GM21825 (cell line): ENCODE measurements around the gene DIPK1A.

Experiments
- ATAC-seq: cut with Tn5 transposase; IDR thresholded peaks from one replicate; pipeline ENCODE4 v1.9.1; 2021; ENCODE audit warnings: mild to moderate bottlenecking, moderate library complexity; ENCODE audit not compliant: unreplicated experiment

DIPK1A gene

DNA sequence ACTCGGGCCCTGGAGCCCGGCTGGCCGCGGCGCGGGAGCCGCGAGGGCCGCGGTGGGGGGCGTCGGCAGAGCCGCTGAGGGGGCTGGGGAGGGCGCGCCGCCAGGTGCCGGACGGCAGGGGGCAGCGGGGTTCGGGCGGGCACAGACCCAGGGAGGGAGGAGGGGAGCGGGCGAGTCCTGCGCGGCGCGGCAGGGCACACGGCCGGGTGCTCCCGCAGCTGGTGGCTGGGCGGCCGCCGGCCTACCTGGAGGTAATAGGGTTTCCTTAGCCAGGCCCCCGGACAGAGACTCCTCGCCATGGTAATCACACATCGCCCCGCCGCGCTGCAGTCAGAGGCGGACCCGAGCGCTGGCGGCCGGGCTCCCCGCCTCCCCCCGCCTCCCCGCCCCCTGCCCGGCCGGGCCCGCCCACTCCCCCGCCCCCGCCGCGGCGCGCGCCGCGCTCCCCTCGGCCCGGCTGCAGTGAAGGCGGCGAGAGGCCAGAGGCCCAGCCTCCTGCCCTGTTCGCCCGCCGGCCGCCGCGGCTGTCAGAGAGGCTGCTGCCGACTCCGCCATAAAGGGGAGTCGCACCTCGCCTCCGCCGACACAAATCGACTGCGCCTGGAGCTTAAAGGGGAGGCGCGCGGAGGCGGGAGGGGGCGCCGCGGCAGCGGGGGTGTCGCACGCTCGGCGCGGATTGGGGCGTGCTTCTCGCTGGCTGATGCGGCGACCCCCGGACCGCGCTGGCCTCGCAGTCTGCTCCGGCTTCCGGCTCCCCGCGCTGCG lies at the start of gene DIPK1A:
Gene DIPK1A, minus strand, starts transcription at position 332 of the 765 bp plus-strand sequence. Its CDS starts 33 bp downstream, at position 299.
- ATAC-seq, result peak; percentile 39

GRCh38 chr1:93007941-93008577 lies 46.8 kb upstream of the DIPK1A start:
- no peak for ATAC-seq

GRCh38 chr1:93005252-93005598 lies 44.0 kb upstream of the DIPK1A start:
- ATAC-seq, result no peak

DNA sequence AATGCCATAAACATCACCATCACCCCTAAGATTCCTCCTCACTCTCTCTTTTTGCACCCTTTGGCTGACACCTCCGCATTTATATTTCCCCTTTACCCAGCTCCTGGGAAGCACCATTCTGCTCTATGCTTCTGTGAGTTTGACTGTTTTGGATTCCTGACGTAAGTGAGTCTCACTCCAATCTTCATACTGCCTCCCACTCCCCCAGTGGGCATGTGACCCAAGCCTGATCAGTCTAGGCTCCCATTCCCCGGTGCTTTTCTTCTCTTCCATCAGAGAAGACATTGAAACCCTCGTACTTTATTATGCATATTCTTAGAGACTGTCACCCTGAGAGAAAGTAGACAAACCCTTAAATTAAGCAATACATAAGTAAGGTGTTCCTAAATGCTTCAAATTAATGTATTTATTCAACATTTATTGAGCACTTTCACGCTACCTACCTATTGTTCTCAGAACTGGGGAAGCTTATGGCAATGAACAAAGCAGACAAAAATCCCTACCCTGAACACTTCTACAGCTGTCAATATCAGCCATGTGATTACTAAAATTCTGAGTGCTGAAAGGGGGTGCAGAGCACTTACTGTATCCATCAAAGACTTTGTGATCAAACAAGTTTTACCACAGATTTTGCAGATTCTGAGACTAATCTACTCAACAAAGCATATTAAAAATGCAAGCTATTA lies 43.4 kb upstream of the DIPK1A start:
- no peak for ATAC-seq

- ATAC-seq, result no peak
Observed at GRCh38 chr1:93003981-93004380, 42.7 kb upstream of the DIPK1A start.

- ATAC-seq, result no peak
Observed at GRCh38 chr1:93002781-93003180, 41.5 kb upstream of the DIPK1A start.

GRCh38 chr1:93001893-93002292 lies 40.6 kb upstream of the DIPK1A start:
- no peak for ATAC-seq

DNA sequence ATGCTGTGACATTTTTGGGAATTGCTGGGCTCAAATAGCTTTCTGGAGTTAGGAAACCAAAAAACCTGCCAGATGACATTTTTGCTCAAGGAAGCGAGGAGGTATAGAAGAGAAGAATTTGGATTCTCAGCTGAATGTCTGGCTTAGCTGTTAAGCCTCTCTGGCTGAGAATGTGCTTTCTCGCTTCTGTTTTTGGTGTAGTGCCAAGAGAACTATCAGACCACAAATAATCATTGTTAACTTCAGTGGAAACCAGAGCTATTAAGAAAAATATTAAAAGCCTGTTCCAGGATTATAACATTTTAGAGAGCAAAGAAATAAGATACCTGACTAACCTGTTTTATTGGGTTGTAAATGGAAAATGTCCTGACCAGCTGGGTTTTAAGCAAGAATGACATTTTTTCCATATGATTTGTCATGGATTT lies 39.5 kb upstream of the DIPK1A start:
- no peak for ATAC-seq

GRCh38 chr1:93000291-93000690 lies 39.0 kb upstream of the DIPK1A start:
- ATAC-seq, result no peak

- ATAC-seq, result no peak
Observed at GRCh38 chr1:92998821-92999220, 37.6 kb upstream of the DIPK1A start.

DNA sequence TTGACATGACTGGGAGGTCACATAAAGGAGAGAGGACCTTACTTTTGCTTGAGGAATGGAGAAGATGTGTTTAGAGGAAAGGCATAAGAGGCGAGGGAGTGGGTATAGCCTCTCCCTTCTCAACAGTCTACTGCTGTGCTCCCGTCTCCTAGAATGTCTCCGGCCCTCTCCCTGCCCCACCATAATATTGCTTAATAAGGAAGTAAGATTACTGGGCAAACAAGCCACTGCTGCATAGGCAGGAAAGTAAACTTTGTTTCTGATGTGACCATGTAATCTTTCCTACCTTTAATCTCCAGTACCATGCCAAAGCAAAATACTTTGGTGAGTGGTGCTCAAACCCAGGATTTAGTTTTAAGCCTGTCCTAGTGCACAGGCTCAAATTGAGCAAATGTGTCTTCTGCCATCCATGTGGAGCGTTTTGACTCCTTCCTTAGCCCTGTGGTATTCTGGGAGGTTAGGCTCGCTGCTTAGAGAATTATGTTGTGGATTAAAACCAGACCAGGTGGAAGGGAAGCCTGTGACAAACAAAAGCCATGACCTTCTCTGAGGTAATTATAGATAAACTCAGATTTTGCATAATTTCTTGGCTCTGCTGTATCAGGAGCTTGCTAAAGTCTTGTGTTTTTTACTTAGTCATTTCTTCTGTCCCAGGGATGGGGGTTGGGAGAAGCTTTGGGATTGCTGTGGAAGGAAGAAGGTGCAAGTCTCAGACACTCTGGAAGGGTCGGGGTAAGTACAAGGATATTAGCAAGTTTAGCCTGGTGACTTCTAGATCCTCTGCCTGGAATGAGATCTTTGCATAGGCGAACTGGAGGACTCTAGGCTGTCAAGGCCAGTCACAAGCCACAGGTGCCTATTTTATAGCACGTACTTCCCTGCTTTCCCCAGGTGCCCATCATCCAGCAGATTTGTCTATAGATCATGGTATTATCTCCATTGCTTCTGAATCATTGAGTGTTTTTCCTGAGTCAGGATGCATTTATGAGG lies 34.5 kb upstream of the DIPK1A start:
- no peak for ATAC-seq

DNA sequence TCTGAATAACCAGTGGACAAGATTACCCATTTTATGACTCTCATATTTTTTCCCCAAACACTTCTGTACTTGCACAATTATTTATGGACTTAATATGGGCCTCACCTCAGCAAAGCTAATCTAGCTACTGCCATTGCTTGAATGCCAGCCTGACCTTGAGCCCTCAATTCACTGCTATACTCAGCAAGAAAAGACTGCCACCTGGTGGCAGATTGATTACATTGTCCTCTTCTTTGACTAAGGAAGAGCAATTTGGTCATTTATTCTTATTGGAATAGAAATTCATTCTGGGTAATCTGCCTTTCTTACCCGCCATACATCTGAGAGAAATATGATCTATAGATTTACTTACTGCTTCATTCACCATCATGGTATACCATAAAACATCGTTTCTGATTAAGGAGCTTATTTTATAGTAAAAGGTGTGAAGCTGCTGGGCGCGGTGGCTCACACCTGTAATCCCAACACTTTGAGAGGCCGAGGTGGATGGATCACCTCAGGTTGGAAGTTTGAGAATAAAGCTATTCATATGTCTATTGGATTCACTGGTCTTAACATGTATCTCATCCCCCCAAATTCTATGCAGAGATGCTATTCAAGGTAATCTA lies 32.9 kb upstream of the DIPK1A start:
- peak; percentile 74 for ATAC-seq

DNA sequence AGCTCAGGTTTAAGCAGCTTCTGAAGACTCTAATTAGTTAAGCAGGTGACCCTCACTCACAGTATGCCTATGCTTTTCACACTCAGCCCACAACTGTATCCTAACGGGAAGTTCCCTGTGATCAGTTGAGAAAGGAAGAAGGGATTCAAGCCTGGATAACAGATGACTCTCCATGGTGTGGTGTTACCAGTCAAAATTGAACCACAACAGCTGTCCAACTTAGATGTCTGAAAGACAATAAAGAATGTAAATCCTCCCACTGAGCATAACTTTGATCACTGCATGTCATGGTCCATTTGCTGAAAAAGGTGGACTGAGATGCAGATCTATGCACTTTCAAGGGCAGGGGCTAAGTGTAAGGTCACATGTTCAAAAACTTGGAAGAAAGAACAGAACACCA lies 32.3 kb upstream of the DIPK1A start:
- no peak for ATAC-seq

GRCh38 chr1:92992877-92993276 lies 31.6 kb upstream of the DIPK1A start:
- ATAC-seq, result no peak

- ATAC-seq, result no peak
Observed at GRCh38 chr1:92992054-92992453, 30.8 kb upstream of the DIPK1A start.

DNA sequence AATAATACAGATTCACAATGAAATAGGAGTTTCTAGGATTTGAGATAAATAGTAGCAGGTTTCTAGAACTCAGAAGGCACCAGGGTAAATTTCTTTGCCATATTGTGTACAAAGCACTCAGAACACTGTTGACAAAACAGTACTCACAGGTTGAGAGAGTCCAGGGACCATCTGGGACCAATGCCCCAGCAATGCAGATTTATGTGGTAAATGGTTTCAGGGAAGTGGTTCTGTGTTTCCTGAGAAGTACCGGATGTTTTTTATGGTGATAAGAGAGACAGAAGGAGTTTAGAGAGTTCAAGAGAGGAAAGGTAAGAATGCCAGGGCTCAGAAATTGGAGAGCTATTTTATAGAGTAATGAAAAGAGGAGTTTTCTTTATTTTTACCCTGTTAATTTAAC lies 29.6 kb upstream of the DIPK1A start:
- ATAC-seq, result no peak

GRCh38 chr1:92989936-92990583 lies 28.8 kb upstream of the DIPK1A start:
- no peak for ATAC-seq

DNA sequence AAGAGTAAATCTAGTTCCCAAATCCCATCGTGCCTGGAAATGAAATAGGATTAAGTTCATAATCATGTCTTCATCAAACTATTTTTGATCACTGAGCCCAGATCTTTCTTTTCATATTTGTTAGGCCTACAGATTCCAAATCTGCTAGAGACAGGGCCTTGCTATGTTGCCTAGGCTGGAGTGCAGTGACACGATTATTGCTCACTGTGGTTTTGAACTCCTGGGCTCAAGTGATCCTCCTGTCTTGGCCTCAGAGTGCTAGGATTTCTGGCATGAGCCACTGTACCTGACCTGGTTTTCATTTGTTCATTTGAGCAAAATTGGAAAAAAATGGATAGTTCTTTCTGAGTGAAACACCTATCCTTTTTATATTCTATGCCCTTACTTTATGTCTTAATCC lies 28.0 kb upstream of the DIPK1A start:
- ATAC-seq, result no peak

- ATAC-seq, result no peak
Observed at GRCh38 chr1:92987462-92987861, 26.2 kb upstream of the DIPK1A start.

GRCh38 chr1:92985101-92985500 lies 23.8 kb upstream of the DIPK1A start:
- ATAC-seq, result no peak
